Epidermal melanocyte (primary cell): ENCODE measurements around the gene R3HDML.
"Not testable (repeated sequence)": the region's sequence is repeated elsewhere in the genome, so short reads cannot be mapped to it uniquely, and the experiment has no call there.

ENCODE experiments used
- DNase-seq: peaks from one replicate; pipeline ENCODE4 v3.0.0; 2011; ENCODE audit warnings: low spot score; ENCODE audit not compliant: insufficient read length

Gene R3HDML

GRCh38 chr20:44327748-44328147 lies 9.1 kb upstream of the R3HDML start:
- DNase-seq, result not testable (repeated sequence)

GRCh38 chr20:44328428-44328827 lies 8.4 kb upstream of the R3HDML start:
- DNase-seq, result no peak

- no peak for DNase-seq
Observed at GRCh38 chr20:44331201-44331600, 5.6 kb upstream of the R3HDML start.

- DNase-seq, result no peak
Observed at GRCh38 chr20:44334306-44334705, 2.5 kb upstream of the R3HDML start.

GRCh38 chr20:44334709-44335108 lies 2.1 kb upstream of the R3HDML start:
- no peak for DNase-seq

GRCh38 chr20:44335675-44336074 lies 1.2 kb upstream of the R3HDML start:
- no peak for DNase-seq

GRCh38 chr20:44336086-44336485 lies 757 bp upstream of the R3HDML start:
- DNase-seq, result no peak

GRCh38 chr20:44342248-44342647 lies 5.4 kb downstream of the R3HDML start:
- DNase-seq, result no peak

GRCh38 chr20:44343162-44343675 lies 6.4 kb downstream of the R3HDML start:
- no peak for DNase-seq

GRCh38 chr20:44344723-44345122 lies 7.9 kb downstream of the R3HDML start:
- DNase-seq, result no peak

GRCh38 chr20:44345147-44345546 lies 8.3 kb downstream of the R3HDML start:
- DNase-seq, result no peak

- DNase-seq, result not testable (repeated sequence)
Observed at GRCh38 chr20:44345941-44346340, 9.1 kb downstream of the R3HDML start.

GRCh38 chr20:44348168-44348659 lies 11.4 kb downstream of the R3HDML start:
- peak; percentile 4 for DNase-seq

GRCh38 chr20:44349349-44349748 lies 12.5 kb downstream of the R3HDML start:
- DNase-seq, result peak; percentile 2

- peak; percentile 3 for DNase-seq
Observed at GRCh38 chr20:44350567-44350966, 13.7 kb downstream of the R3HDML start.

- DNase-seq, result peak; percentile 6
Observed at GRCh38 chr20:44354979-44355497, 18.2 kb downstream of the R3HDML start.

GRCh38 chr20:44355498-44356352 lies 18.9 kb downstream of the R3HDML start, which contains the start of gene HNF4A:
Gene HNF4A, plus strand, starts transcription at chr20:44355699. Its CDS starts 106 bp downstream, at chr20:44355805.
- DNase-seq, result peak; percentile 13

GRCh38 chr20:44356353-44356723 lies 19.5 kb downstream of the R3HDML start:
- peak; percentile 1 for DNase-seq

- peak; percentile 7 for DNase-seq
Observed at GRCh38 chr20:44357020-44357419, 20.2 kb downstream of the R3HDML start.

GRCh38 chr20:44357555-44358125 lies 20.8 kb downstream of the R3HDML start:
- DNase-seq, result peak; percentile 61

- no peak for DNase-seq
Observed at GRCh38 chr20:44358776-44359175, 21.9 kb downstream of the R3HDML start.

- DNase-seq, result no peak
Observed at GRCh38 chr20:44360221-44360620, 23.4 kb downstream of the R3HDML start.
